Endometrial microvascular endothelial cells (primary cell): ENCODE data around the gene PFKM. TPM values are rescaled to one million over a fixed set of nuclear protein-coding genes. Genes with fewer than 3 reads are reported as not detected.

ENCODE experiments used
- total RNA-seq: library from RNA; depleted of rRNA; stranded (reverse); fragments of >200 nt; gene quantifications from one replicate; pipeline ENCODE4 v1.2.3, GENCODE V29; 2015; ENCODE audit errors: inconsistent ontology term

The PFKM gene
- total RNA-seq, 1 donor from 2014 or later: 70.6 TPM

Other genes with a start within 250 kb of the PFKM start
- gene VDR, start 214.4 kb upstream of the PFKM start, total RNA-seq: 3.6 TPM
- 115 TPM for gene TMEM106C, start 155.8 kb upstream of the PFKM start, total RNA-seq
- not detected for gene COL2A1, start 114.9 kb upstream of the PFKM start, total RNA-seq
- 20.0 TPM for gene SENP1, start 13.3 kb upstream of the PFKM start, total RNA-seq
- 19.1 TPM for gene ASB8, start 38.2 kb downstream of the PFKM start, total RNA-seq
- 0.28 TPM for gene CCDC184, start 64.3 kb downstream of the PFKM start, total RNA-seq
- gene OR10AD1, start 83.9 kb downstream of the PFKM start, total RNA-seq: not detected
- 8.5 TPM for gene ZNF641, start 231.6 kb downstream of the PFKM start, total RNA-seq